HPDE6-E6E7 (cell line): ENCODE data around the gene ZC2HC1C.
"Not testable (repeated sequence)": the region's sequence is repeated elsewhere in the genome, so short reads cannot be mapped to it uniquely, and the experiment has no call there.

Experiments
- DNase-seq: peaks from one replicate; pipeline ENCODE4 v3.0.0; 2011; ENCODE audit warnings: missing footprints; ENCODE audit errors: extremely low spot score

The ZC2HC1C gene

GRCh38 chr14:75094896-75095295 is 25.5 kb downstream of the ZC2HC1C start:
- no peak for DNase-seq

- no peak for DNase-seq
These were observed 26.2 kb downstream of the ZC2HC1C start for GRCh38 chr14:75095690-75096089.

GRCh38 chr14:75096959-75097358 is 27.5 kb downstream of the ZC2HC1C start:
- DNase-seq, result no peak

- no peak for DNase-seq
These were observed 28.8 kb downstream of the ZC2HC1C start for GRCh38 chr14:75098212-75098611.

- DNase-seq, result no peak
These were observed 29.2 kb downstream of the ZC2HC1C start for GRCh38 chr14:75098682-75099081.

GRCh38 chr14:75101491-75101890 is 32.0 kb downstream of the ZC2HC1C start:
- no peak for DNase-seq

GRCh38 chr14:75107186-75107585 is 37.7 kb downstream of the ZC2HC1C start:
- no peak for DNase-seq

GRCh38 chr14:75109877-75110276 is 40.4 kb downstream of the ZC2HC1C start:
- DNase-seq, result no peak

GRCh38 chr14:75113932-75114539 is 44.6 kb downstream of the ZC2HC1C start:
- DNase-seq, result no peak

GRCh38 chr14:75119056-75119455 is 49.6 kb downstream of the ZC2HC1C start:
- DNase-seq, result no peak

- no peak for DNase-seq
These were observed 51.3 kb downstream of the ZC2HC1C start for GRCh38 chr14:75120541-75121291.

GRCh38 chr14:75121552-75121951 is 52.1 kb downstream of the ZC2HC1C start:
- no peak for DNase-seq

- DNase-seq, result peak; percentile 78
These were observed 54.5 kb downstream of the ZC2HC1C start for GRCh38 chr14:75123991-75124390.

- DNase-seq, result no peak
These were observed 56.2 kb downstream of the ZC2HC1C start for GRCh38 chr14:75125617-75126016.

- DNase-seq, result no peak
These were observed 56.7 kb downstream of the ZC2HC1C start for GRCh38 chr14:75126121-75126544.

GRCh38 chr14:75126679-75127473 is 57.4 kb downstream of the ZC2HC1C start, which contains the start of gene NEK9:
Gene NEK9, minus strand, starts transcription at chr14:75127048. Its CDS starts 127 bp downstream, at chr14:75126921.
- DNase-seq, result peak; percentile 83

GRCh38 chr14:75127474-75127820 is 58.0 kb downstream of the ZC2HC1C start:
- not testable (repeated sequence) for DNase-seq

GRCh38 chr14:75127903-75128595 is 58.6 kb downstream of the ZC2HC1C start:
- DNase-seq, result no peak

GRCh38 chr14:75128596-75128990 is 59.2 kb downstream of the ZC2HC1C start:
- no peak for DNase-seq
